NOMO-1 treated with DMSO at 0.1 percent for 48 hours (cell line): ENCODE results near the gene ABCG4.
A peak's percentile ranks its signal among the peaks of the same experiment; 100 is the strongest.
"Not testable (repeated sequence)": the region's sequence is repeated elsewhere in the genome, so short reads cannot be mapped to it uniquely, and the experiment has no call there.

Experiments
- DNase-seq: peaks from one replicate; lab custom pipeline; 2025; ENCODE audit not compliant: unreplicated experiment; lab: John Stamatoyannopoulos, UW

ABCG4 gene

DNA sequence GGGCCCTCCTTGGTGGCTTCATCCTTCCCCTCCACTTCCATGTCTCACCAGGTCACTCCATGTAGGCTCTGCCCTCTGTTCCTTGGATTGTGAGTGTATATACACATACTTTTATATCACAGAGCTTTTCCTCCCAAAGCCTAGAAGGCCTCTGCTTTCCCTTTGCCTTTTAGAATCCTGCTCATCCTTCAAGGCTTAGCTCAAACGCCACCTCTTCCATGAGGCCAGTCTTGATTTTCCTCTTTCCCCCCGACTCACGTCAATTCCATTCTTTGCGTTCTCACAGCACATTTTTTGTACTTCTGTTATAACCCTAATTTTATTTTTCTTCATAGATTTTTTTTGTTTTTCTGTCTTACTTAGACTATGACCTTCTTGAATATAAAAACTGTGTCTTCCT lies 3.8 kb downstream of the ABCG4 start:
- no peak for DNase-seq

DNA sequence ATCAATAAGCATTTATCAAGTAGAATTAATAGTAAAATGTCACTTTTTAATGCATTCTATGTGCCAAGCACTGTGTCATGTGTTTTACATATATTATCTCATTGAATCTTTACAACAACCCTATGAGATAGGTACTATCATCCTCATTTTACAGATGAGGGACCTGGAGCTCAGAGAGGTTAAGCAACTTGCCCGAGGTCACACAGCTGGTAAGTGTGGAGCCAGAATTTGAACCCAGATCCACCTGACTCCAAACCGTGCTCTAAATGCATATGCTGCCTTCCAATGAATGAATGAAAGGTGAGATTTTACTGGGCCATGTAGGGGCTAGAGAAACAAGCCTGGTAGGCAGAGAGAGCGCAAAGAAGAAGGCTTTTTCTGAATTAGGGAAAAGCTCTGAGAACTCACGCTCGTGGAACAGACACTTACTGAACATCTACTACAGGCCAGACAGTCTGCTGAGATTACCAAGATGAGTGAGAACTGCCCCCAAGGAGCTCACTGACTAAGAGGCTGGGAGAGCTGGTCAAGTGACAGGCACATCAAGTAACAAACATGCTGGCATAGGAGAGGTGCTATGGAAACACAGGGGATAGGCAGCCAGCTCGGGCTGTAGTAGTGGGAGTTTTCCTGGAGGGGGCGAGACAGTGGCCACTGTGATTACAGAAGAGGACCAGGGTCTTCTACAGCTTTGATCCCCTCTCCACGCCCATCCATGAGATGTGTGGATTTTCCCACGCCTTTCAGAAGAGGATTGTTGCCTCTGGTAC lies 4.4 kb downstream of the ABCG4 start:
- DNase-seq: no peak

DNA sequence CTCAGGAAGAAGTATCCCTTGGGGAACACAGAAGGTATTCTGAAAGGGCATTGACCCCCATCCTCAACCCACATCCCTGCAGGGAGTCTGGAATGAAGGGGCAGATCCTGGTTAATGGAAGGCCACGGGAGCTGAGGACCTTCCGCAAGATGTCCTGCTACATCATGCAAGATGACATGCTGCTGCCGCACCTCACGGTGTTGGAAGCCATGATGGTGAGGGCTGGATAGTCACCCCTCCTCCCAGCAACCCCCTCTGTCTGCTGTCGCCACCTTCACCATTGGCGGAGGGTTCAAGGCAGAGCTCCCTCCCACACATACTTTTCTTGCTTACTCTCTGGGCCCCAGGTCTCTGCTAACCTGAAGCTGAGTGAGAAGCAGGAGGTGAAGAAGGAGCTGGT lies 5.3 kb downstream of the ABCG4 start:
- no peak for DNase-seq

DNA sequence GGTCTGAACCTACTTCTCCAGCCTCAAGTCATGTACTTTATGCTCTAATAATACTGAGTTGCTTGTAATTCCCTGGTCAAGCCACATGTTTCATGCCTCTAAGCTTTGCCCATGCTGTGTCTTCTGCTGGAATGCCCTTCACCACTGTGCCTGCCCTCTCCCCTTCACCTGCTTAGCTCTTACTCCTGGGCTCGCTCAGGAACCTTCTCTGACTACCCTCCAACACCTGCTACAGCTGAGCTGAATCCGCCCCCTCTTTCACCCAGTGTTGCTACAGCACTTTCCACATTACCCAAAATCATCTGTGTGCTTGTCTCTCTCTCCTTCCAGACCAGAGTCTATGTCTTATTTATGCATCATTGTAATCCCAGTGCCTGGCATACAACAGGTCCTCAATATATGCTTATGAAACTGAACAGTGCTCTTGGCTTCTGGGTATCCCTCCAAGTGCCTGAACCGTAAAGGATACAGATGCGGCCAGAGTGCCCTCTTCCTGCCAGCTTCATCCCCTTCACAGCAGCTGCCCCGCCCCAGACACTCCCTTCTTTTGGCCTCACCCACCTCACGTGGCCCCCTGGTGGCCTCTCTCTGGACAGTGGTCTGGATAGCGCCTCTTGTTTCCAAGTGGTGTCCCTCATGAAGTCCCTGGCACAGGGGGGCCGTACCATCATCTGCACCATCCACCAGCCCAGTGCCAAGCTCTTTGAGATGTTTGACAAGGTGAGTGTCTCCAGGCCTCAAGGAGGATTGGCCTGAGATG lies 7.1 kb downstream of the ABCG4 start:
- peak; percentile 28 for DNase-seq

DNA sequence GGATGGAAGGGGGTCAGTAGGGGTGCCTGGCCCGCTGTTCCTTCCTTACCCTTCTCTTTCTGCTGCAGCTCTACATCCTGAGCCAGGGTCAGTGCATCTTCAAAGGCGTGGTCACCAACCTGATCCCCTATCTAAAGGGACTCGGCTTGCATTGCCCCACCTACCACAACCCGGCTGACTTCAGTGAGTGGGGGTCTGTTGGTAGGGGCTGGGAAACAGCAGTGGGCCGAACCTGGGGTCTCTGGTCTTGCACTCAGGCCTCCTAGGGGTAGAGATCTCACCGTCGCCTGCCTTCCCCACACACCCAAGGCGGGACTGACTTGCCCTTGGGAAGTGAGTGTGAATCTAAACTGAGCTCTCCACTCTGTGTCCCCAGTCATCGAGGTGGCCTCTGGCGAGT lies 7.6 kb downstream of the ABCG4 start:
- no peak for DNase-seq

DNA sequence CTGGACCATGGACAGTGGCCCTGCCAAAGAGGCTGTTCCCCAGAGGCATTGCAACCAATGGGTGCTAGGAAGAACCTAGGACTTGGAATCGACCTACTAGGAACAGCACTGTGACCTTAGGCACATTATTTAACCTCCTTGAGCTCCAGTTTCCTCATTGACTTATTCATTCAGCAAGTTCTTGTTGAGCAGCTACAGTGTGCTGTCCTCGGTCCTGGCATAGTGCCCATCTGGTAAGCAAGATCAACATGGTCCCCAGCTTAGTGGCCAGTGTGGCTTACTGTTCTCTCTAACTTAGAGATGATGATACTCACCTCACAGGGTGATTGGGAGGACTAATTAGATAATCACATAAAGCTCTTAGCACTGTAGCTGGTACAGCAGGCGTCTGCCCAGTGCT lies 8.2 kb downstream of the ABCG4 start:
- no peak for DNase-seq

DNA sequence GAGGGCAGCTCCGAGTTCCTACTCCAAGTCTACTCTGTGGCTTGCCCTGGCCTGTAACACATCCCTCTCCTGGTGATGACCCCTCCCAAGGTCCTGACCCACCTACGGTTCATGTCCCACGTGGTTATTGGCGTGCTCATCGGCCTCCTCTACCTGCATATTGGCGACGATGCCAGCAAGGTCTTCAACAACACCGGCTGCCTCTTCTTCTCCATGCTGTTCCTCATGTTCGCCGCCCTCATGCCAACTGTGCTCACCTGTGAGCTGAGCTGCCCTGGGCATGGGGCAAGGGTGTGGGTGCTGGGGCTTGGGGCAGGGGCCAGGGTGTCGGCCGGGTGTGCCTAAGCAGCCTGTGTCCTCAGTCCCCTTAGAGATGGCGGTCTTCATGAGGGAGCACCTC lies 9.6 kb downstream of the ABCG4 start:
- no peak for DNase-seq

DNA sequence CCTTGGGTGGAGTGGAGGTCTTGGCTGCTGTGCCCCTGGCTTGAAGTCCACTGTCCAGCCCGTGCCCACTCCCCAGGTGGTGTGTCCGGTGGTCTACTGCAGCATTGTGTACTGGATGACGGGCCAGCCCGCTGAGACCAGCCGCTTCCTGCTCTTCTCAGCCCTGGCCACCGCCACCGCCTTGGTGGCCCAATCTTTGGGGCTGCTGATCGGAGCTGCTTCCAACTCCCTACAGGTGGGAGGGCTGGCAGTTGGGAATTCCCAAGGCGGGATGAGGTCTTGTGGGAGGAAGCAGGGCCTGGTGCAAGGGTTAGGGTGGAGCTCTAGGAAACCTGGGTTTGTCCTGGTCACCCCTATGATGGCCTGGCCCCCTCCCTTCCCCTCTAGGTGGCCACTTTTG lies 11.3 kb downstream of the ABCG4 start:
- no peak for DNase-seq

DNA sequence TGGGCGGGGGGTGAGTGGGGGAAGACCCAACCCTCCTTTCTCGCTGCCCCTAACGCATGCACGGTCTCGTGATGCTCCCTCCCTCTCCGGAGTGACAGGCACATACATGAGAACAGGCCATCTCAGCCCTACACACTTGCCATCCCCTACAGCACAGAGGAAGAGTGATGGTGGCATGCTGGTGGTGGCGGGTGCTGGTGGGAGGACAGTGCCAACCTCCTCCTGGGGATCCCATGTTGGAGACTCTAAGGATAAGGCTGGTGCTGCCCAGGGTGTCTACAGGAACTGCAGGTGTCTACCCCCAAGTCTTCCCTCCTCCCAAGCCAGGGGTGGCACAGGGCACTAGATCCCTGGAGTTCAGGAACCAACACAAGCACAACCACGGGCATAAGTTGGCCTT lies 13.0 kb downstream of the ABCG4 start:
- no peak for DNase-seq

DNA sequence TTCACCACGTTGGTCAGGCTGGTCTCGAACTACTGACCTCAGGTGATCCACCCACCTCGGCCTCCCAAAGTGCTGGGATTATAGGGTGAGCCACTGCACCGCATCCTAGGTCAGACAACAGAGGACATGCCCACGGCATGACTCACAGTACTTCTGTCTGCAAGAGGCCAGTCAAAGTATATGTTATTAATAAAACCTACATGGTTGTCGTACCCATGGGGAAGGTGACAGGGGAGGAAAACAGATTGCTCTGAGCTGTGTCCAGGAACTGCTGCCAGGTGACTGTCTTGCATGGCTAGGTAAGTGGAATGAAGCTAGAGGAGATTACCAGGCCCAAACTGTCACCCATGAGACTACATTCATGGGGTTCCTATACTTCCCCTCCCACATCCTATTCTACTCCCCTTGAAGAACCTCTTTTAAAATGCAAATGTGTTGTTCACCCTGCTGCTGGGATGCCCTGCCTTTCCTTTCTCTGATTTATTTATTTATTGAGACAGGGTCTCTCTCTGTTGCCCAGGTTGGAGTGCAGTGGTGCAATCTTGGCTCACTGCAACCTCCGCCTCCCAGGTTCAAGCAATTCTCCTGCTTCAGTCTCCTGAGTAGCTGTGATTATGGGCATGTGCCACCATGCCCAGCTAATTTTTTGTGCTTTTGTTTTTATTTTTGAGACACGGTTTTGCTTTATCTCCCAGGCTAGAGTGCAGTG lies 17.7 kb downstream of the ABCG4 start:
- no peak for DNase-seq

DNA sequence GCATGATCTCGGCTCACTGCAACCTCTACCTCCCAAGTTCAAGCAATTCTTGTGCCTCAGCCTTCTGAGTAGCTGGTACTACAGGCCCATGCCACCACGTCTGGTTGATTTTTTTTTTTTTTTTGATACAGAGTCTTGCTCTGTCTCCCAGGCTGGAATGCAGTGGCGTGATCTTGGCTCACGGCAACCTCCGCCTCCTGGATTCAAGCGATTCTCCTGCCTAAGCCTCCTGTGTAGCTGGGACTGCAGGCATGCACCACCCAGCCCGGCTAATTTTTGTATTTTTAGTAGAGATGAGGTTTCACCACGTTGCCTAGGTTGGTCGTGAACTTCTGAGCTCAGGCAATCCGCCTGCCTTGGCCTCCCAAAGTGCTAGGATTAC lies 18.2 kb downstream of the ABCG4 start:
- DNase-seq: not testable (repeated sequence)

DNA sequence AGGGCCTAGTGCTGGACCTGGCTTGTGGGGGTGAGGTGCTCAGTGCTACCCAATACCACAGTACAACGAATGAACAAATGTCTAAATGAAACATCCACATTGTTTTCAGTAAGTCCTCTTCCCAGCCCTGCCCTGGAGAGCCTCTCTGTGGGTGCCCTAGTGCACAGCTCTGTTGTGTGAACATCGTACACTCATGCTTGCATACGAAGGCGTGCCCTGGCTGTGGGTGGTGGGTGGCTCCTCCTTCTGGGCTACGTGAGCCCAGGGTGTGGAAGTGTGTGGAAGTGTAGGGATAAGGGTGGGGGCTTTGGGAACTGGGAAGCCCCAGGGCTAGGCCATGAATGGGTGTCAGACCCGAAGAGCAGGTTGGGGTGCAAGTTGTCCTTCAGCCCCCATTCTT lies 19.1 kb downstream of the ABCG4 start:
- no peak for DNase-seq

DNA sequence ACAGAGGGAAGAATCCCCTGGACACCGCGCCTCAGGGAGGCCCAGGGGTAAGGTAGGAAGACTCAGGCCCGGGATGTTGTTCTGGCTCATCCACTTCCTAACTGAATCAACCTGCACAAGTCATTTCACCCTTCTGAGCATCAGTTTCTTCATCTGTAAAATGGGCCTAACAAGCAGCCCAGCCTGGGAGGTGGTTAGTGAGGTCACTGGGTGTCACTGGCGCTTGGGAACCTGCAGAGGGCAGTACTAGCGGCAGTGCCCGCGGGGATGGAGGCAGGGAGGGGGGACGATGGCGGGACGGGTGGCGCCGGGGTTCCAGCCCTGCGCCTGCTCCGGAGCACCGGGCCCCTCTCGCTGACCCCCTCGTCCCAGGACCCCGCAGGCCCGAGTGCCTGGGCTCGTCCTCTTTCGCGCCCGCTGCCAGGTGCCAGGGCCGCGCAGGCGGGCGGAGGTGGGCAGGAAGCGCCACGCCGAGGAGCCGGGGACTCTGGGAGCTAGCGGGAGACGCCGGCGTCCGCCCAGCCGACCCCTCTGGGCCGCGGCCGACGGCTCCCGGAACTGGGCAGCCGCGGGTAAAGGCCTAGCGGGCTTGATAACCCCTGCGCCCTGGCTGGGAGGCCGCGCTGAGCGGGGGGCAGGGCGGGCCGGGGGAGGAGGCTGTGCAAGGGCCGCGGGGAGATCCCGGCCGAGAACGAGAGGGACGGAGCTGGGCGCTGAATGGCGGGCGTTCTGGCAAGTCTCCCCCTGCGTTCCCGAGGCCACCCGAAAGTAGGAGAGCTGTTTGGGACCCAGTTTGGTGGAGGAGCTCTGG lies 19.8 kb downstream of the ABCG4 start, which contains the start of gene NLRX1:
TSS of gene NLRX1 (plus strand) at position 255 of the 811 bp plus-strand sequence. CDS start 2,679 bp downstream, outside the sequence.
- DNase-seq: peak; percentile 74

DNA sequence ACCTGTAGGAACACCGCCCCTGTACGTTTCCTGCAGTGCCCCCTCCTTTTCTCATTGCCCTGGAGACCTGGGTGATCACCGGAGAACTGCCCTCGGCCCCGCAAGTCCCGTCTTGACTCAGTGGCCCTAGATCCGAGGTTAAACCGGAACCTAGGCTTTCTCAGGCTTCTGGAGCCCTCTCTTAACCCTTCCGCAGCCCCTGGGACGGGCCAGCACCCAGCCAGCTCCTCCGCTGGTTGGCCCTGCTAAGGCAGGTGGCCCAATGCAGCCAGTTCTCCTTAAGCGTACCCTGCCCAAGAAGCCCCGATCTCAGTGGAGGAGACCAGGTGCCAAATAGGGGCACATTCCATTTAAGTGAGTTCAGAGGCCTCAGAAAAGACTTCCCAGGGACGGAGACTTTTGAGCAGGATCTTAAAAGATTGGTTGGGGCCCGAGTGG lies 20.4 kb downstream of the ABCG4 start:
- DNase-seq: no peak

DNA sequence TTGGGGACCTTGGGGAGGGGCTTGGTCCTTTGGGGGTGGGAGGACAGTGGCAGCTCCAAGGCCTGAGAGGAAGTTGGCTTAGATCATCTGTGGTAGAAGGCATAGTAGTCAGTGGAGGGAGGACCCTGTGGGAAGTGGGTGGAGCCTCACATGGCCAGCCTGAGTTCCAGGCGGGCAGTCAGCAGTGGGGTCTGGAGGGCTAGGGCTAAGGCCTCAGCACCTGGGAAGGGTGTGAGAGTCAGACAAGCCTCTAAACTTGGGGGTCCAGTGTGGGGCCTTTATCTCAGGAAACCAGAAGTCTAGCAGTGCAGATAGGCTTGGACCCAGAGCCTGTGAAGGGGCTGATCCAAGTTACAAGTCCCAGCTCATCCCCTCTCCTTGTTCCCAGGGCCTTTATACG lies 23.7 kb downstream of the ABCG4 start:
- no peak for DNase-seq

DNA sequence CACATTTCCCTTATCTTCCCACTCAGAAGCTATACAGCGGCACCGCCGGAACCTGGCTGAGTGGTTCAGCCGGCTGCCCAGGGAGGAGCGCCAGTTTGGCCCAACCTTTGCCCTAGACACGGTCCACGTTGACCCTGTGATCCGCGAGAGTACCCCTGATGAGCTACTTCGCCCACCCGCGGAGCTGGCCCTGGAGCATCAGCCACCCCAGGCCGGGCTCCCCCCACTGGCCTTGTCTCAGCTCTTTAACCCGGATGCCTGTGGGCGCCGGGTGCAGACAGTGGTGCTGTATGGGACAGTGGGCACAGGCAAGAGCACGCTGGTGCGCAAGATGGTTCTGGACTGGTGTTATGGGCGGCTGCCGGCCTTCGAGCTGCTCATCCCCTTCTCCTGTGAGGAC lies 24.6 kb downstream of the ABCG4 start:
- no peak for DNase-seq

DNA sequence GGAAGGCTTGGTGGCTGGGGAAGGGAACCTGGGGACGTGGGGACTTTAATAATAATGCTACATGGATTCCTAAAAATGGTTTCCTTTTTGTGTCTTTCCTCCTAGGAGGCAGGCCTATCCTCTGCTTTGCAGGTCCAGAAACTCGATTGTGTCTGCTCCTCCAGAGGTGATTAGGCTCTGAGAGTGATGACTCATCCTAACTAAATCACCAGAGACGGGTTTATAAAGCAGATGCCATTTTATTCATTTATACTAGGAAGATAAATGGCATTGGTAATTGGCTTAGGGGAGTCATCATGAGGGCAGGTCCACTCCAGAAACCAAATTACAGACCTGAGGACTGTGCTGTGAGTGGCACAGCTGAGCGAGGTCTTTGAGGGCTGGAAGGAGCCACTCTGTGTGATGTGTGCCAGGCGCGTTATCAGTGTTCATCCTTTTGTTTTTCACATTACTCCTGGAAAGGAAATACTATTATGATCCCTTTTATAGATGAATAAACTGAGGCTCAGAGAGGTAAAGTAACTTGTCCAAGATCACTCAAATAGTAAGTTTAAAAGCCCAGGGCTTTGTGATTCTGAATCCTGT lies 26.7 kb downstream of the ABCG4 start:
- no peak for DNase-seq

DNA sequence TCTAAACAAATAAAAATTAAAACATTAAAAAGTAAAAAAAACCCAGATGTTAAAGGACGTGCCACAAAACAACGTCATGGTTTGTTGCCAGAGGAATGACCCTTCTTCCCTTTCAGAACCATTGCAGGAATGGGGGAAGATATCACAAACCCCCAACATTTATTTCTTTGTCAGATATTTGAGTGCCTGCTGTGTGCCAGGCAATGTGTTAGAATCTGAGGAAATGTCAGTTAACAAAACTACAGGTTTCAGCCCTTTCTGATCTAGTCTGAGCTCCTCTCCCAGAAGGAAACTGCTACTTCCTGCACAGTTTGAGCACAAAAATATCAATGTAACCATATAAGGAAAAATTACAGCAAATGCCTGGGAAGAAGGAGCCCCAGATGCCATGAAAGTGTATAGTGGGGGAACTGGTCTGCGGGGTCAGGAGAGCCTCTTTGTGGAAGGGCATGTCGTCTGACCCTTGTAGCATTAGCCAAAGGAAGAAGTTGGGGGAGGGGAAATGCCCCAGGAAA lies 29.4 kb downstream of the ABCG4 start:
- DNase-seq: no peak

DNA sequence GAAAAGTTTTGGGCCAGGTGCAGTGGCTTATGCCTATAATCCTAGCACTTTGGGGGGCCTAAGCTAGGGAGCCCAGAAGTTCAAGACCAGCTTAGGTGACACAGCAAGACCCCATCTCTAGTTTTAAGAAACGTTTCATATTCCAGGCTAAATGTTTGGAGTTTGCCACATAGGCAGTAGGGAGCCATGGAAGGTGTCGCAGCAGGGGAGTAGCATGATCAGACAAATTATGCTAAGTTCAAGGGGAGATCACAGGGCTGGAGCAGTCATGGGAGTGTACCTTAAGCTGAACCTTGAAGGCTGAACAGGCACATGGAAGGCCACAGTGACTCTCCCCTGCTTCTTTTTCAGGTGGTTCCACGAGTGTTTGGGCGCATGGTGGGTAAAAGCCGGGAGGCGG lies 30.5 kb downstream of the ABCG4 start:
- DNase-seq: no peak

DNA sequence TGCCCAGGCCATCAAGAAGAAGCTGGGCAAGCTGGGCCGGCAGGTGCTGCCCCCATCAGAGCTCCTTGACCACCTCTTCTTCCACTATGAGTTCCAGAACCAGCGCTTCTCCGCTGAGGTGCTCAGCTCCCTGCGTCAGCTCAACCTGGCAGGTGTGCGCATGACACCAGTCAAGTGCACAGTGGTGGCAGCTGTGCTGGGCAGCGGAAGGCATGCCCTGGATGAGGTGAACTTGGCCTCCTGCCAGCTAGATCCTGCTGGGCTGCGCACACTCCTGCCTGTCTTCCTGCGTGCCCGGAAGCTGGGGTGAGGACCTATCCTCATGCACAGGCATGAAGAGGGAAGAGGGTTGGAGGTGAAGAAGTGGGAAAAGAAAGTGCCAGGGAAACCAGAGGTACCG lies 31.1 kb downstream of the ABCG4 start:
- DNase-seq: no peak
